SH-SY5Y (cell line): ENCODE measurements around the gene DENND2D.

ENCODE experiments used
- GATA2 ChIP-seq: IDR thresholded peaks from 2 replicates; pipeline ENCODE4 v1.6.1; 2011; ENCODE audit warnings: mild to moderate bottlenecking, low read depth, low read length
- GATA3 ChIP-seq: IDR thresholded peaks from 2 replicates; pipeline ENCODE4 v1.6.1; 2011; ENCODE audit warnings: low read depth, mild to moderate bottlenecking, low read length, moderate library complexity

DNA sequence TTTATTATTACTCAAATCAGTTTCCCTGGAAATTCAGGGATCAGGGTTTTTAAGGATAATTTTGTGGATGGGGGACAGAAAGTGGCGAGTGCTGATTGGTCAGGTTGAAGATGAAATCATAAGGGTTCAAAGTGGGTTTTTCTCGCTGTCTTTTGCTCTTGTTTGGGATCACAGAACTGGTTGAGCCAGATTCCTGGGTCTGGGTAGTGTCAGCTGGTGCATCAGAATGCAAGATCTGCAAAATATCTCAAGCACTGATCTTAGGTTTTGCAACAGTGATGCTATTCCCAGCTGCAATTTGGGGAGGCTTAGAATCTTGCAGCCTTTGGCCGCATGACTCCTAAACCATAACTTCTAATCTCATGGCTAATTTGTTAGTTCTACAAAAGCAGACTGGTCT lies 36.4 kb upstream of the DENND2D start:
- TF ChIP-seq GATA2 (no peak), GATA3 (no peak)
